Measurements from ENCODE around the gene LYL1. TPM values are rescaled to one million over a fixed set of nuclear protein-coding genes. Genes with fewer than 3 reads are reported as not detected.

Gene LYL1
- total and polyA plus RNA-seq, 9 of the 15 experiments (the other 6 are each of a cell fraction or from before 2014, with no cell fraction given) = 1.3 to 266 (median 34.0) TPM

DNA sequence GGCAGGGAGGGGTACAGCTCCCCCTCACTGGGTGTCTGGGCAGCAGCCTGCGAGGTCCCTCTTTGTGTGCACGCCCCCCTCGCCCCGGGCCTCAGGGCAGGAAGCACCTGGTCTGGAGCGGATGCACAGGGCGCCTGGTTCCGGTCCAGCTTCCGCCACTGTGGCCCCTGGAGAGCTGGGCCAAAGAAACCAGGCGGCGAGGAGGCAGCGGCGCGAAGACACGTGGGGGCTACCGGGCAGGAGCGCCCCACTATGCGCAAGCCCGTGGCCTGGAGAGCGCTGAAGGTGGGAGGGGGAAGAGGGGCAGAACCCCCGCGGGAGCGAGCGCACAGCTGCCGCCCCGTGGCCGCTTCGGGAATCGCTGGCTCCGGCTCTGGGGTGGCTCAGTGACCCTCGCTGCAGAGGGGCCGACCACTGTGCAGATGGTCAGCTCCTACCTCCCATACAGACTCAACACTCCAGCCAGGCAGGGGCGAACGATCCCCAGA, 1.7 kb upstream of the LYL1 start (continued):
- TF ChIP-seq, protein P1, sequence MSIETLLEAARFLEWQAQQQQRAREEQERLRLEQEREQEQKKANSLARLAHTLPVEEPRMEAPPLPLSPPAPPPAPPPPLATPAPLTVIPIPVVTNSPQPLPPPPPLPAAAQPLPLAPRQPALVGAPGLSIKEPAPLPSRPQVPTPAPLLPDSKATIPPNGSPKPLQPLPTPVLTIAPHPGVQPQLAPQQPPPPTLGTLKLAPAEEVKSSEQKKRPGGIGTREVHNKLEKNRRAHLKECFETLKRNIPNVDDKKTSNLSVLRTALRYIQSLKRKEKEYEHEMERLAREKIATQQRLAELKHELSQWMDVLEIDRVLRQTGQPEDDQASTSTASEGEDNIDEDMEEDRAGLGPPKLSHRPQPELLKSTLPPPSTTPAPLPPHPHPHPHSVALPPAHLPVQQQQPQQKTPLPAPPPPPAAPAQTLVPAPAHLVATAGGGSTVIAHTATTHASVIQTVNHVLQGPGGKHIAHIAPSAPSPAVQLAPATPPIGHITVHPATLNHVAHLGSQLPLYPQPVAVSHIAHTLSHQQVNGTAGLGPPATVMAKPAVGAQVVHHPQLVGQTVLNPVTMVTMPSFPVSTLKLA (conservative IDR thresholded peaks at IDR 0.05) = peak in 1 of 2 experiments; percentile 70
- TF ChIP-seq MCM5 (IDR thresholded peaks at IDR 0.05; ENCODE audit: low read depth) (no peak), JUND (IDR thresholded peaks at IDR 0.05; ENCODE audit: borderline replicate concordance, low read depth, low read length) (peak; percentile 40; the same call in 1 of the 2 replicates), JUND (tag; IDR thresholded peaks at IDR 0.05; ENCODE audit: borderline replicate concordance, low read depth, low read length) (no peak; the same call in 2 of the 3 replicates), HDAC8 (tag; IDR thresholded peaks at IDR 0.05) (no peak), ZKSCAN1 (IDR thresholded peaks at IDR 0.05; ENCODE audit: low read depth, low read length) (peak; percentile 100), ZNF232 (CRISPR knock-in tag; IDR thresholded peaks at IDR 0.05) (no peak), ZNF324 (CRISPR knock-in tag; IDR thresholded peaks at IDR 0.05) (peak; percentile 47; the same call in 1 of the 2 replicates), CC2D1A (IDR thresholded peaks at IDR 0.05) (no peak), SLC30A9 (CRISPR knock-in tag; IDR thresholded peaks at IDR 0.05) (no peak), ASH1L (IDR thresholded peaks at IDR 0.05; ENCODE audit: borderline replicate concordance, low read depth, partially characterized antibody) (no peak), HNRNPK (IDR thresholded peaks at IDR 0.05; ENCODE audit: low read depth, low read length, poor library complexity, severe bottlenecking) (no peak), ZNF24 (IDR thresholded peaks at IDR 0.05) (no peak)
- TF ChIP-seq, protein P2, sequence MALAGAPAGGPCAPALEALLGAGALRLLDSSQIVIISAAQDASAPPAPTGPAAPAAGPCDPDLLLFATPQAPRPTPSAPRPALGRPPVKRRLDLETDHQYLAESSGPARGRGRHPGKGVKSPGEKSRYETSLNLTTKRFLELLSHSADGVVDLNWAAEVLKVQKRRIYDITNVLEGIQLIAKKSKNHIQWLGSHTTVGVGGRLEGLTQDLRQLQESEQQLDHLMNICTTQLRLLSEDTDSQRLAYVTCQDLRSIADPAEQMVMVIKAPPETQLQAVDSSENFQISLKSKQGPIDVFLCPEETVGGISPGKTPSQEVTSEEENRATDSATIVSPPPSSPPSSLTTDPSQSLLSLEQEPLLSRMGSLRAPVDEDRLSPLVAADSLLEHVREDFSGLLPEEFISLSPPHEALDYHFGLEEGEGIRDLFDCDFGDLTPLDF (CRISPR knock-in tag; IDR thresholded peaks at IDR 0.05) = no peak
- TF ChIP-seq, protein P3, sequence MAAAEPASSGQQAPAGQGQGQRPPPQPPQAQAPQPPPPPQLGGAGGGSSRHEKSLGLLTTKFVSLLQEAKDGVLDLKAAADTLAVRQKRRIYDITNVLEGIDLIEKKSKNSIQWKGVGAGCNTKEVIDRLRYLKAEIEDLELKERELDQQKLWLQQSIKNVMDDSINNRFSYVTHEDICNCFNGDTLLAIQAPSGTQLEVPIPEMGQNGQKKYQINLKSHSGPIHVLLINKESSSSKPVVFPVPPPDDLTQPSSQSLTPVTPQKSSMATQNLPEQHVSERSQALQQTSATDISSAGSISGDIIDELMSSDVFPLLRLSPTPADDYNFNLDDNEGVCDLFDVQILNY (CRISPR knock-in tag; IDR thresholded peaks at IDR 0.05) = peak; percentile 51; the same call in 1 of the 2 replicates
- TF ChIP-seq, protein P4, sequence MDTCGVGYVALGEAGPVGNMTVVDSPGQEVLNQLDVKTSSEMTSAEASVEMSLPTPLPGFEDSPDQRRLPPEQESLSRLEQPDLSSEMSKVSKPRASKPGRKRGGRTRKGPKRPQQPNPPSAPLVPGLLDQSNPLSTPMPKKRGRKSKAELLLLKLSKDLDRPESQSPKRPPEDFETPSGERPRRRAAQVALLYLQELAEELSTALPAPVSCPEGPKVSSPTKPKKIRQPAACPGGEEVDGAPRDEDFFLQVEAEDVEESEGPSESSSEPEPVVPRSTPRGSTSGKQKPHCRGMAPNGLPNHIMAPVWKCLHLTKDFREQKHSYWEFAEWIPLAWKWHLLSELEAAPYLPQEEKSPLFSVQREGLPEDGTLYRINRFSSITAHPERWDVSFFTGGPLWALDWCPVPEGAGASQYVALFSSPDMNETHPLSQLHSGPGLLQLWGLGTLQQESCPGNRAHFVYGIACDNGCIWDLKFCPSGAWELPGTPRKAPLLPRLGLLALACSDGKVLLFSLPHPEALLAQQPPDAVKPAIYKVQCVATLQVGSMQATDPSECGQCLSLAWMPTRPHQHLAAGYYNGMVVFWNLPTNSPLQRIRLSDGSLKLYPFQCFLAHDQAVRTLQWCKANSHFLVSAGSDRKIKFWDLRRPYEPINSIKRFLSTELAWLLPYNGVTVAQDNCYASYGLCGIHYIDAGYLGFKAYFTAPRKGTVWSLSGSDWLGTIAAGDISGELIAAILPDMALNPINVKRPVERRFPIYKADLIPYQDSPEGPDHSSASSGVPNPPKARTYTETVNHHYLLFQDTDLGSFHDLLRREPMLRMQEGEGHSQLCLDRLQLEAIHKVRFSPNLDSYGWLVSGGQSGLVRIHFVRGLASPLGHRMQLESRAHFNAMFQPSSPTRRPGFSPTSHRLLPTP (IDR thresholded peaks at IDR 0.05; ENCODE audit: borderline replicate concordance, extremely low read depth, insufficient read length) = no peak
- TF ChIP-seq, protein P5, sequence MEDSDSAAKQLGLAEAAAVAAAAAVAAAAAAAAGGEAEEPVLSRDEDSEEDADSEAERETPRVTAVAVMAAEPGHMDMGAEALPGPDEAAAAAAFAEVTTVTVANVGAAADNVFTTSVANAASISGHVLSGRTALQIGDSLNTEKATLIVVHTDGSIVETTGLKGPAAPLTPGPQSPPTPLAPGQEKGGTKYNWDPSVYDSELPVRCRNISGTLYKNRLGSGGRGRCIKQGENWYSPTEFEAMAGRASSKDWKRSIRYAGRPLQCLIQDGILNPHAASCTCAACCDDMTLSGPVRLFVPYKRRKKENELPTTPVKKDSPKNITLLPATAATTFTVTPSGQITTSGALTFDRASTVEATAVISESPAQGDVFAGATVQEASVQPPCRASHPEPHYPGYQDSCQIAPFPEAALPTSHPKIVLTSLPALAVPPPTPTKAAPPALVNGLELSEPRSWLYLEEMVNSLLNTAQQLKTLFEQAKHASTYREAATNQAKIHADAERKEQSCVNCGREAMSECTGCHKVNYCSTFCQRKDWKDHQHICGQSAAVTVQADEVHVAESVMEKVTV (CRISPR knock-in tag; IDR thresholded peaks at IDR 0.05) = peak; percentile 42; the same call in 1 of the 2 replicates
- TF ChIP-seq, protein P6, sequence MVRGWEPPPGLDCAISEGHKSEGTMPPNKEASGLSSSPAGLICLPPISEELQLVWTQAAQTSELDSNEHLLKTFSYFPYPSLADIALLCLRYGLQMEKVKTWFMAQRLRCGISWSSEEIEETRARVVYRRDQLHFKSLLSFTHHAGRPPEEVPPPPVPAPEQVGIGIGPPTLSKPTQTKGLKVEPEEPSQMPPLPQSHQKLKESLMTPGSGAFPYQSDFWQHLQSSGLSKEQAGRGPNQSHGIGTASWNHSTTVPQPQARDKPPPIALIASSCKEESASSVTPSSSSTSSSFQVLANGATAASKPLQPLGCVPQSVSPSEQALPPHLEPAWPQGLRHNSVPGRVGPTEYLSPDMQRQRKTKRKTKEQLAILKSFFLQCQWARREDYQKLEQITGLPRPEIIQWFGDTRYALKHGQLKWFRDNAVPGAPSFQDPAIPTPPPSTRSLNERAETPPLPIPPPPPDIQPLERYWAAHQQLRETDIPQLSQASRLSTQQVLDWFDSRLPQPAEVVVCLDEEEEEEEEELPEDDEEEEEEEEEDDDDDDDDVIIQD (CRISPR knock-in tag; IDR thresholded peaks at IDR 0.05) = no peak

Data from K562 (cell line).